ENCODE measurements around the gene URGCP. TPM values are rescaled to one million over a fixed set of nuclear protein-coding genes. Genes with fewer than 3 reads are reported as not detected.

URGCP gene
- total and polyA plus RNA-seq, 2 of the 4 experiments (the other 2 are of a cell fraction): 22.0 to 25.5 TPM

- no peak overlapping the region for H3K4me3 ChIP-seq (ENCODE audit: insufficient read depth, low read depth, low read length)
- H3K4me1 ChIP-seq (ENCODE audit: control insufficient read depth, insufficient read depth, low read length): peaks cover 2% of the 10 kb centered on the region; the same call in 1 of the 2 replicates
- peaks cover 33% of the 10 kb centered on the region for H4K20me1 ChIP-seq (ENCODE audit: insufficient read depth, low read length)
- H3K4ac ChIP-seq (ENCODE audit: low read depth, low read length): no peak overlapping the region
- H2AK9ac ChIP-seq (replicated peaks; ENCODE audit: low read depth, low read length, poor library complexity): no peak overlapping the region
- DNase-seq (no peak), ATAC-seq (ENCODE audit: low read depth) (no peak)
- H2BK120ac ChIP-seq (ENCODE audit: low read depth, low read length): no peak overlapping the region
- H2BK15ac ChIP-seq (ENCODE audit: low read depth, low read length): no peak overlapping the region
- intact Hi-C loops (cut with micrococcal nuclease): no loop called here
- no peaks in the 10 kb centered on the region for H3K9me3 ChIP-seq (ENCODE audit: control insufficient read depth, insufficient read depth, low read length)
- no peak overlapping the region for H3K9ac ChIP-seq (ENCODE audit: low read depth, low read length)
- no peak overlapping the region for H3K14ac ChIP-seq (replicated peaks; ENCODE audit: low read depth, low read length)
- H2AFZ ChIP-seq (replicated peaks; ENCODE audit: low read length, poor library complexity): no peak overlapping the region
- no peak overlapping the region for H2BK5ac ChIP-seq (ENCODE audit: low read depth, low read length, poor library complexity, severe bottlenecking)
- in situ Hi-C loops (cut with MboI; ENCODE audit: low sequenced_read_pairs): no loop called here
- ChIA-PET CTCF (no interaction called here), POLR2A (ENCODE audit: unreplicated experiment) (no interaction called here)
- H3K27ac ChIP-seq (ENCODE audit: insufficient read depth, low read length): no peak overlapping the region
- H2AK5ac ChIP-seq (ENCODE audit: low read depth, low read length): no peak overlapping the region
- no peak overlapping the region for H3K23ac ChIP-seq (ENCODE audit: low read depth, low read length)
- H4K91ac ChIP-seq (ENCODE audit: insufficient read depth, low read depth, low read length): no peak overlapping the region
- no peak overlapping the region for H3K18ac ChIP-seq (ENCODE audit: low read depth, low read length)
- peaks cover 2% of the 10 kb centered on the region for H3K36me3 ChIP-seq (ENCODE audit: control insufficient read depth, insufficient read depth, low read length)
- dilution Hi-C loops (cut with HindIII; ENCODE audit: low sequenced_read_pairs, unreplicated experiment): no loop called here
- no peak overlapping the region for H4K8ac ChIP-seq (ENCODE audit: low read depth in 2 of 2, low read length in 2 of 2)
- WGBS, 2 experiments (ENCODE audit: extremely low coverage in 2 of 2, insufficient read length in 1 of 2): 90% methylated on average over 11 of the region's 12 CpGs; no CpG with 5 or more reads in 1 of the 2 experiments
- no peak for TF ChIP-seq ELK1 (IDR thresholded peaks at IDR 0.05; ENCODE audit: borderline replicate concordance, low read depth, low read length)
- TF ChIP-seq RCOR1 (IDR thresholded peaks at IDR 0.05; ENCODE audit: insufficient replicate concordance, low read length): no peak
- no peak for TF ChIP-seq MAFK (IDR thresholded peaks at IDR 0.05; ENCODE audit: low read depth, low read length)
- no peak for TF ChIP-seq CTCF (conservative IDR thresholded peaks at IDR 0.05; ENCODE audit: low read depth, low read length)
- no peak overlapping the region for H3K4me2 ChIP-seq (ENCODE audit: low read depth, low read length)
- no peak overlapping the region for H2BK20ac ChIP-seq (ENCODE audit: low read depth, low read length)
- no TSS peak for BruUV-seq (replicated peaks)
- H3K27me3 ChIP-seq (ENCODE audit: control insufficient read depth, insufficient read depth, low read length): no peaks in the 10 kb centered on the region
- peaks cover 13% of the 10 kb centered on the region; the same call in 1 of the 2 replicates for H3K9me1 ChIP-seq (ENCODE audit: insufficient read depth, low read length)
- peaks cover 38 to 74% of the 10 kb centered on the region in 2 experiments for H3K79me1 ChIP-seq (ENCODE audit: low read depth in 1 of 2, low read length in 2 of 2)
- no peak overlapping the region for H3K56ac ChIP-seq (ENCODE audit: extremely low read depth, insufficient read depth, low read length)
- H4K5ac ChIP-seq (ENCODE audit: low read depth, low read length): no peak overlapping the region
Measured at GRCh38 chr7:43891069-43891955, 15.1 kb downstream of the URGCP start.
